Measurements from ENCODE around the gene APEH. TPM values are rescaled to one million over a fixed set of nuclear protein-coding genes. Genes with fewer than 3 reads are reported as not detected.
A peak's percentile ranks its signal among the peaks of the same experiment; 100 is the strongest.
"Not testable (repeated sequence)": the region's sequence is repeated elsewhere in the genome, so short reads cannot be mapped to it uniquely, and the experiment has no call there.

The APEH gene
- total RNA-seq, 1 experiment from 2014 or later: 273 TPM

- no peak for TF ChIP-seq ZNF219 (CRISPR knock-in tag; IDR thresholded peaks at IDR 0.05; ENCODE audit: borderline replicate concordance)
- TF ChIP-seq, protein P1, sequence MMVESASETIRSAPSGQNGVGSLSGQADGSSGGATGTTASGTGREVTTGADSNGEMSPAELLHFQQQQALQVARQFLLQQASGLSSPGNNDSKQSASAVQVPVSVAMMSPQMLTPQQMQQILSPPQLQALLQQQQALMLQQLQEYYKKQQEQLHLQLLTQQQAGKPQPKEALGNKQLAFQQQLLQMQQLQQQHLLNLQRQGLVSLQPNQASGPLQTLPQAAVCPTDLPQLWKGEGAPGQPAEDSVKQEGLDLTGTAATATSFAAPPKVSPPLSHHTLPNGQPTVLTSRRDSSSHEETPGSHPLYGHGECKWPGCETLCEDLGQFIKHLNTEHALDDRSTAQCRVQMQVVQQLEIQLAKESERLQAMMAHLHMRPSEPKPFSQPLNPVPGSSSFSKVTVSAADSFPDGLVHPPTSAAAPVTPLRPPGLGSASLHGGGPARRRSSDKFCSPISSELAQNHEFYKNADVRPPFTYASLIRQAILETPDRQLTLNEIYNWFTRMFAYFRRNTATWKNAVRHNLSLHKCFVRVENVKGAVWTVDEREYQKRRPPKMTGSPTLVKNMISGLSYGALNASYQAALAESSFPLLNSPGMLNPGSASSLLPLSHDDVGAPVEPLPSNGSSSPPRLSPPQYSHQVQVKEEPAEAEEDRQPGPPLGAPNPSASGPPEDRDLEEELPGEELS (CRISPR knock-in tag; IDR thresholded peaks at IDR 0.05): no peak
These were observed 9.0 kb downstream of the APEH start (continued) for GRCh38 chr3:49683162-49683561.

DNA sequence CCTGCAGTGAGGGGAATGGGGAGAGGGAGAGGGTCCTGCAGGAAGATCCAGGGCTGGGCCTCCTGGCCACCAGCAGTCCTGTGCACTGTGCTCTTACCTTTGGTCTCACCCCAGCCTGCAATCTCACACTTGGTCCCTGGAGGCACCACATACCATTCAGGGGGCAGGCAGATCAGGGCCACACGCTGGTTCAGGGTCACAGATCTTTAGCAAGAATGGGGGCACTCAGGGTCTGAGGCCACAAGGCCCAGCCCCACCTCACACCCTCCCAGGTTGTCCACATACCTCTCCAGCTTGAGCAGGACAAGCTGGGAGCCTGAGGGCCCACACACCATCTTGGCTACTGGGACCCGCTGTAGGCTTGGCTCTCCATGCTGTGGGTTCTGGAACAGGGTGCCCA is 10.3 kb downstream of the APEH start:
- H3K27ac Mint-ChIP-seq; H3K9me3 Mint-ChIP-seq; DNase-seq (ENCODE audit: low spot score); CTCF ChIA-PET; ATAC-seq; POLR2A ChIA-PET; H3K27me3 Mint-ChIP-seq (ENCODE audit: low read depth); H3K4me3 Mint-ChIP-seq: not testable (repeated sequence)
- Mint-ChIP-seq H3K4me1 (peaks cover 12% of the 10 kb centered on the region), H3K36me3 (peaks cover 23% of the 10 kb centered on the region)

GRCh38 chr3:49685103-49685502 is 11.0 kb downstream of the APEH start:
- H3K27ac Mint-ChIP-seq; DNase-seq (ENCODE audit: low spot score); H3K9me3 Mint-ChIP-seq; POLR2A ChIA-PET; ATAC-seq; CTCF ChIA-PET; H3K27me3 Mint-ChIP-seq (ENCODE audit: low read depth): not testable (repeated sequence)
- Mint-ChIP-seq H3K4me3 (peak overlapping the region; percentile 98), H3K36me3 (peaks cover 17% of the 10 kb centered on the region), H3K4me1 (peaks cover 15% of the 10 kb centered on the region)

DNA sequence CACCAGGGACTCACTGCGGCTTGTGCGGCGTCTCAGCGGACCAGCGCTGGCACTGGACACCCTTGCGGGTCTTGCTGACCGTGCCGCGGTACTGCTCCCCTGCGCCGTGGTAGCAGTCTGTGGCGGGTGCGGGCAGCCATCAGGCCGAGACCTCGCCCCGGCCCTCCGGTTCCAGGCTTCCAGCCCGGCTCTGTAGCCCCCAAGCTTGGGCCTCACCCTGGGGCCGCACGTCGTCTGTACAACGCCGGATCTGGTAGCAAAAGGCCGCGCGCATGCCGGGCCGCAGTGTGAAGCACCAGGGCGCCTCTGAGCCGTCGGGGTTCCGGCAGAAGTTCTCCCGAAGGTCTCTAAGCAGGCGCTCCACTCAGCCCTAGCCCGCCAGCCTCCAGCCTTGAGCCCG is 11.7 kb downstream of the APEH start:
- Mint-ChIP-seq H3K4me3 (peak overlapping the region; percentile 98), H3K36me3 (peaks cover 16% of the 10 kb centered on the region), H3K4me1 (peaks cover 21% of the 10 kb centered on the region)
- DNase-seq (ENCODE audit: low spot score); H3K27ac Mint-ChIP-seq; H3K9me3 Mint-ChIP-seq; H3K27me3 Mint-ChIP-seq (ENCODE audit: low read depth); POLR2A ChIA-PET: not testable (repeated sequence)
- CTCF ChIA-PET: interaction anchor here (0.6 kb wide), 1 partner anchor 13 kb away, joined by 3 read pairs; no protein-coding TSS in a partner anchor
- 0 out of 2 replicates have a peak, but pooled peaks have one; percentile 0 for ATAC-seq
- 0 out of 2 replicates have a peak, but pooled peaks have one; percentile 43 for TF ChIP-seq ESRRA (CRISPR knock-in tag; IDR thresholded peaks at IDR 0.05; ENCODE audit: borderline replicate concordance)

GRCh38 chr3:49686346-49686745 is 12.2 kb downstream of the APEH start:
- ATAC-seq (peak; percentile 76), DNase-seq (ENCODE audit: low spot score) (peak; percentile 93)
- POLR2A ChIA-PET; H3K9me3 Mint-ChIP-seq; H3K27me3 Mint-ChIP-seq (ENCODE audit: low read depth): not testable (repeated sequence)
- Mint-ChIP-seq H3K4me3 (peak overlapping the region; percentile 98), H3K36me3 (peaks cover 16% of the 10 kb centered on the region), H3K27ac (peak overlapping the region; percentile 78; the same call in 1 of the 2 replicates), H3K4me1 (peaks cover 21% of the 10 kb centered on the region)
- CTCF ChIA-PET: interaction anchor here (0.6 kb wide), 1 partner anchor 13 kb away, joined by 3 read pairs; no protein-coding TSS in a partner anchor

- H3K9me3 Mint-ChIP-seq; POLR2A ChIA-PET; H3K27me3 Mint-ChIP-seq (ENCODE audit: low read depth): not testable (repeated sequence)
- CTCF ChIA-PET: interaction anchor here (0.6 kb wide), 1 partner anchor 14 kb away, joined by 3 read pairs; no protein-coding TSS in a partner anchor
- ATAC-seq: peak; percentile 71
- Mint-ChIP-seq H3K4me3 (peak overlapping the region; percentile 98), H3K27ac (peak overlapping the region; percentile 68), H3K36me3 (peaks cover 16% of the 10 kb centered on the region), H3K4me1 (peaks cover 21% of the 10 kb centered on the region)
- DNase-seq (ENCODE audit: low spot score): peak; percentile 87
- TF ChIP-seq, protein P2, sequence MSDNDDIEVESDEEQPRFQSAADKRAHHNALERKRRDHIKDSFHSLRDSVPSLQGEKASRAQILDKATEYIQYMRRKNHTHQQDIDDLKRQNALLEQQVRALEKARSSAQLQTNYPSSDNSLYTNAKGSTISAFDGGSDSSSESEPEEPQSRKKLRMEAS (CRISPR knock-in tag; IDR thresholded peaks at IDR 0.05): peak; percentile 23; the same call in 1 of the 2 replicates
- peak; percentile 52 for TF ChIP-seq SP1 (CRISPR knock-in tag; conservative IDR thresholded peaks at IDR 0.05)
These were observed 12.7 kb downstream of the APEH start for GRCh38 chr3:49686769-49687423.

DNA sequence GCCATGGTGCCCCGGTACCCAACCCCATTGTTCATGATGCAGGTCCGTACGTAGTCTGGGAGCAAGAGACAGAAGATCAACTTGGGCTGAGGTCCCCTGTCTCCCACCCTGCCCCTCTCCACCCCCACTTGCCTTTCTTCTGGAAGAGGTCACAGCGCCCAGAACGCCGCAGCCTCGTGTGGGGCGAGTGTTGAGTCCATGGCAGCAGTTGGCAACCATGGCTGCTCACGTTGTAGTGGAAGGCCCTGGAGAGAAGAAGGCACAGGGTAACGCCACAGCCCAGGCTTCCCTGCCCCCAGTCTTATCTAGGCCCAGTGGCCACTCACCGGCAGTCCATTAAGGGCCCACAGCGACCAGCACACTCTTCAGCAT is 13.3 kb downstream of the APEH start:
- CTCF ChIA-PET; ATAC-seq; H3K9me3 Mint-ChIP-seq; DNase-seq (ENCODE audit: low spot score); POLR2A ChIA-PET; H3K27me3 Mint-ChIP-seq (ENCODE audit: low read depth): not testable (repeated sequence)
- Mint-ChIP-seq H3K4me1 (peaks cover 21% of the 10 kb centered on the region), H3K36me3 (peaks cover 16% of the 10 kb centered on the region), H3K4me3 (peak overlapping the region; percentile 98), H3K27ac (peak overlapping the region; percentile 68; the same call in 1 of the 2 replicates)
